ENCODE data around the gene MRC2. TPM values are rescaled to one million over a fixed set of nuclear protein-coding genes. Genes with fewer than 3 reads are reported as not detected.
A peak's percentile ranks its signal among the peaks of the same experiment; 100 is the strongest.

MRC2 gene
- total and polyA plus RNA-seq, 9 of the 15 experiments (the other 6 are each of a cell fraction or from before 2014, with no cell fraction given), result 0.28 to 11.5 (median 6.6) TPM

GRCh38 chr17:62644487-62645173 is 17.2 kb downstream of the MRC2 start (continued):
- TF ChIP-seq ZMIZ1 (IDR thresholded peaks at IDR 0.05; ENCODE audit: low read depth in 2 of 2, low read length in 2 of 2), result no peak
- peak; percentile 96 for TF ChIP-seq USF2 (CRISPR knock-in tag; IDR thresholded peaks at IDR 0.05)
- no peak for TF ChIP-seq ATF7 (IDR thresholded peaks at IDR 0.05)
- TF ChIP-seq CHAMP1 (IDR thresholded peaks at IDR 0.05), result 0 out of 2 replicates have a peak, but pooled peaks have one; percentile 55
- TF ChIP-seq FOS (IDR thresholded peaks at IDR 0.05; ENCODE audit: extremely low read depth, insufficient read length), result peak; percentile 20
- TF ChIP-seq SMAD1 (IDR thresholded peaks at IDR 0.05; ENCODE audit: low read depth, low read length, partially characterized antibody), result no peak
- no peak for TF ChIP-seq ADNP (tag; IDR thresholded peaks at IDR 0.05)
- no peak for TF ChIP-seq ZNF77 (CRISPR knock-in tag; IDR thresholded peaks at IDR 0.05)
- no peak for TF ChIP-seq STAT6 (CRISPR knock-in tag; IDR thresholded peaks at IDR 0.05)
- no peak for TF ChIP-seq ZNF140 (CRISPR knock-in tag; IDR thresholded peaks at IDR 0.05)
- TF ChIP-seq RFX1 (IDR thresholded peaks at IDR 0.05), result no peak
- TF ChIP-seq ZNF592 (IDR thresholded peaks at IDR 0.05), result no peak
- peak; percentile 90 for TF ChIP-seq CBFA2T2 (conservative IDR thresholded peaks at IDR 0.05)
- TF ChIP-seq EGR1 (conservative IDR thresholded peaks at IDR 0.05), result no peak

Data from K562 (cell line).